Liver (tissue), 9 donors: ENCODE results near the gene UBR2. TPM values are rescaled to one million over a fixed set of nuclear protein-coding genes. Genes with fewer than 3 reads are reported as not detected.

Source experiments
- DNase-seq: peaks from one replicate; pipeline ENCODE4 v3.0.0-alpha.2; 2017; ENCODE audit warnings: low spot score
- H3K27ac ChIP-seq, 2 donors: one replicate each; pipeline ENCODE4 v1.7.0; 2013; ENCODE audit warnings: inconsistent platforms in 2 of 2, low read length in 2 of 2, control low read depth in 1 of 2, low read depth in 1 of 2, mild to moderate bottlenecking in 1 of 2
- H3K27me3 ChIP-seq, 4 donors: one replicate each; pipeline versions ENCODE4 v1.6.1 to v1.7.0; 2013; ENCODE audit warnings: low read length in 3 of 4, inconsistent platforms in 1 of 4, mild to moderate bottlenecking in 1 of 4, moderate library complexity in 1 of 4; ENCODE audit not compliant: control insufficient read depth in 4 of 4, insufficient read depth in 4 of 4
- H3K36me3 ChIP-seq, 4 donors: one replicate each; pipeline versions ENCODE4 v1.6.1 to v1.7.0; 2013; ENCODE audit warnings: low read length in 3 of 4, mild to moderate bottlenecking in 3 of 4, low read depth in 1 of 4, moderate library complexity in 1 of 4; ENCODE audit not compliant: control insufficient read depth in 4 of 4, insufficient read depth in 3 of 4
- H3K4me1 ChIP-seq, 4 donors: one replicate each; pipeline versions ENCODE4 v1.6.1 to v1.7.0; 2013; ENCODE audit warnings: low read length in 3 of 4, mild to moderate bottlenecking in 3 of 4, moderate library complexity in 1 of 4; ENCODE audit not compliant: control insufficient read depth in 4 of 4, insufficient read depth in 4 of 4
- H3K4me3 ChIP-seq, 3 donors: one replicate each; pipeline versions ENCODE4 v1.6.1 to v1.7.0; 2013; ENCODE audit warnings: low read length in 3 of 3, control low read depth in 1 of 3, low read depth in 1 of 3, mild to moderate bottlenecking in 1 of 3
- H3K9ac ChIP-seq, 2 donors: one replicate each; pipeline ENCODE4 v1.7.0; 2013; ENCODE audit warnings: low read length in 2 of 2, mild to moderate bottlenecking in 2 of 2, moderate library complexity in 2 of 2, control low read depth in 1 of 2, low read depth in 1 of 2
- H3K9me3 ChIP-seq, 4 donors: one replicate each; pipeline versions ENCODE4 v1.6.1 to v1.7.0; 2013; ENCODE audit warnings: low read length in 3 of 4; ENCODE audit not compliant: control insufficient read depth in 4 of 4
- EGR1 ChIP-seq, 2 donors: IDR thresholded peaks; 2 replicates each; pipeline ENCODE4 v1.6.1; 2016 to 2018; ENCODE audit warnings: antibody characterized with exemption in 2 of 2, low read depth in 2 of 2
- FOXA1 ChIP-seq: IDR thresholded peaks from 2 replicates; pipeline ENCODE4 v1.6.1; 2016; ENCODE audit warnings: antibody characterized with exemption
- FOXA2 ChIP-seq: IDR thresholded peaks from 2 replicates; pipeline ENCODE4 v1.6.1; 2016; ENCODE audit warnings: antibody characterized with exemption
- GABPA ChIP-seq, 2 donors: IDR thresholded peaks in 1 of 2; conservative IDR thresholded peaks in 1 of 2; 2 replicates each; pipeline ENCODE4 v1.6.1; 2016; ENCODE audit warnings: antibody characterized with exemption in 2 of 2, mild to moderate bottlenecking in 1 of 2, moderate library complexity in 1 of 2
- HNF4A ChIP-seq, 2 donors: conservative IDR thresholded peaks; 2 replicates each; pipeline ENCODE4 v1.6.1; 2016; ENCODE audit warnings: antibody characterized with exemption in 2 of 2, mild to moderate bottlenecking in 2 of 2
- HNF4G ChIP-seq: IDR thresholded peaks from 2 replicates; pipeline ENCODE4 v1.6.1; 2016; ENCODE audit warnings: antibody characterized with exemption
- JUND ChIP-seq, 2 donors: IDR thresholded peaks; 2 replicates each; pipeline ENCODE4 v1.6.1; 2016; ENCODE audit warnings: antibody characterized with exemption in 2 of 2
- NR2F2 ChIP-seq: IDR thresholded peaks from 2 replicates; pipeline ENCODE4 v1.6.1; 2016; ENCODE audit warnings: antibody characterized with exemption
- RAD21 ChIP-seq, 2 donors: IDR thresholded peaks; 2 replicates each; pipeline ENCODE4 v1.6.1; 2016; ENCODE audit warnings: antibody characterized with exemption in 2 of 2, mild to moderate bottlenecking in 2 of 2
- RXRA ChIP-seq, 2 donors: IDR thresholded peaks; 2 replicates each; pipeline ENCODE4 v1.6.1; 2017 to 2018; ENCODE audit warnings: antibody characterized with exemption in 2 of 2, mild to moderate bottlenecking in 1 of 2
- SP1 ChIP-seq: IDR thresholded peaks from 2 replicates; pipeline ENCODE4 v1.6.1; 2018; ENCODE audit warnings: antibody characterized with exemption, mild to moderate bottlenecking
- TAF1 ChIP-seq: conservative IDR thresholded peaks from 2 replicates; pipeline ENCODE4 v1.6.1; 2016; ENCODE audit warnings: antibody characterized with exemption, mild to moderate bottlenecking
- WGBS: extraction: QIAGEN DNeasy Blood & Tissue Kit; methylation state at CpG from one replicate; pipeline ENCODE4 v1.1.7; 2013; 5-methylcytosine and 5-hydroxymethylcytosine counted together
- polyA plus RNA-seq, 2 donors: library from polyadenylated mRNA; stranded (reverse) in 1 of 2; unstranded in 1 of 2; fragments of 200-250 nt in 1 of 2; fragments of >200 nt in 1 of 2; fragmentation: Nextera tagmentation in 1 of 2; extraction: Ambion mirVana in 1 of 2; gene quantifications; one replicate each; pipeline versions ENCODE4 v1.2.1 to v1.2.3, GENCODE V29; 2013 to 2015
- total RNA-seq, 2 donors: library from RNA; depleted of rRNA; stranded (reverse); fragments of >200 nt; gene quantifications; one replicate each; pipeline ENCODE4 v1.2.3, GENCODE V29; 2014
- TF ChIP-seq, protein P1 (sequence below): IDR thresholded peaks from 2 replicates; pipeline ENCODE4 v1.6.1; 2016; ENCODE audit warnings: antibody characterized with exemption, mild to moderate bottlenecking
- TF ChIP-seq, protein P2 (sequence below): IDR thresholded peaks from 2 replicates; pipeline ENCODE4 v1.6.1; 2016; ENCODE audit warnings: antibody characterized with exemption
- TF ChIP-seq, protein P3 (sequence below): IDR thresholded peaks from 2 replicates; pipeline ENCODE4 v1.6.1; 2016; ENCODE audit warnings: antibody characterized with exemption
- TF ChIP-seq, protein P4 (sequence below): IDR thresholded peaks from 2 replicates; pipeline ENCODE4 v1.6.1; 2016; ENCODE audit warnings: antibody characterized with exemption
- donor health status: healthy.
- donor health status: healthy.
- donor health status: healthy.
- donor health status: healthy.
- donor health status: healthy.

Gene UBR2
- total and polyA plus RNA-seq, 4 donors = 6.3 to 32.9 (median 19.3) TPM

DNA sequence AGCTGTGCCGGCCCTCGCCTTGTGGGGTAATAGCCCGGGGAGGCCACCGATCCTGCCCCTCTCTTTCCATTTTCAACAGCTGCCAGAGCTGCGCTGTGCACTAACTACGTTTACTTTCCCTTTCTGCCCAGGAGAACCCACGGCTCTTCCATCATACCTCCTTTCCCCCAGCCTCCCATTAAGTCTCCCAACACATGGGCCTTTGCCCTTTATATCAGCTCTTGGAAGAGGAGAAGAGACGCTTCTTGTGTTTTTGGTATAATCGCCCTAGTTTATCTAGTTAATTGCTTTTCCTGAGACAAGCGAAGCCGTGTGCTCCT, 637 bp downstream of the UBR2 start:
- H3K4me1 ChIP-seq = peaks cover 4 to 19% (median 11%) of the 10 kb centered on the region in 4 donors
- no peaks in the 10 kb centered on the region for H3K27me3 ChIP-seq
- H3K9ac ChIP-seq = peak overlapping the region; percentile 98 to 99
- H3K9me3 ChIP-seq = no peaks in the 10 kb centered on the region
- TF ChIP-seq EGR1 (IDR thresholded peaks at IDR 0.05; ENCODE audit: low read depth in 2 of 2) (peak in 1 of 2 donors; percentile 14), HNF4G (no peak)
- peak overlapping the region; percentile 96 to 97 for H3K27ac ChIP-seq
- WGBS = under 1% methylated on average over 11 of the region's 11 CpGs
- DNase-seq = no peak
- no peaks in the 10 kb centered on the region for H3K36me3 ChIP-seq
- H3K4me3 ChIP-seq = peak overlapping the region; percentile 79 to 98 (median 83)

DNA sequence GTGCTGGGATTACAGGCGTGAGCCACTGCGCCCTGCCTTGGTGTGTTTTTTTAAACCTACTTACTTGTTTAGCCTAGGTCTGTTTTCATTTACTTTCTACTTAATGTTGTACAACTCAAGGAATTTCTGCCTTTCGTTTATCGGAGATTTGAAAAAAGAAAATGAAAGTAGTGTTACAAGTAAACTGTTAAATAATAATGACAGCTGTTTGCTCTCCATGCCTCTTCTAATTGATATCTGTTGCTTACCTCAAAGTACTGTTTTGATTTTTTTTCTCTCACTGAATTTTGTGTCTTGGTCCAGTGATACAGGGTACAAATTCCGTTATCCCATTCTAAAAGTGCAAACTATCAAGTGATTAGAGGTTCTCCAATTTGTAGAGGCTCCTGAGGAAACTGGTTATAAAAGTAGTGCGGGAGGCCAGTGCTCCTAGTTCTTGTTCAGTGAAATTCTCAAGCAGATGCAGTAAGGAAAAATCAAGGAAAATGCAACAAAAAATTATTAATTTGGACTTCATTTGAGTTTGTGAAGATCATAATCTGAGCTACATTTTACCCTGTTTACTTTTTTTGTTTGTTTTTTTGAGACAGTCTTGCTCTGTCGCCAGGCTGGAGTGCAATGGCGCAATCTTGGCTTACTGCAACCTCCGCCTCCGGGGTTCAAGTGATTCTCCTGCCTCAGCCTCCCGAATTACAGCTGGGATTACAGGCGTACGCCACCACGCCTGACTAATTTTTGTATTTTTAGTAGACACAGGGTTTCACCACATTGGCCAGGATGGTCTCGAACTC, 2.2 kb downstream of the UBR2 start:
- H3K36me3 ChIP-seq = peaks cover 0 to 1% (median 0%) of the 10 kb centered on the region in 4 donors
- peaks cover 4 to 21% (median 14%) of the 10 kb centered on the region in 4 donors for H3K4me1 ChIP-seq
- no peaks in the 10 kb centered on the region for H3K27me3 ChIP-seq
- H3K4me3 ChIP-seq = peak overlapping the region; percentile 47 to 98 (median 83)
- peak overlapping the region; percentile 96 to 97 for H3K27ac ChIP-seq
- TF ChIP-seq, protein P1, sequence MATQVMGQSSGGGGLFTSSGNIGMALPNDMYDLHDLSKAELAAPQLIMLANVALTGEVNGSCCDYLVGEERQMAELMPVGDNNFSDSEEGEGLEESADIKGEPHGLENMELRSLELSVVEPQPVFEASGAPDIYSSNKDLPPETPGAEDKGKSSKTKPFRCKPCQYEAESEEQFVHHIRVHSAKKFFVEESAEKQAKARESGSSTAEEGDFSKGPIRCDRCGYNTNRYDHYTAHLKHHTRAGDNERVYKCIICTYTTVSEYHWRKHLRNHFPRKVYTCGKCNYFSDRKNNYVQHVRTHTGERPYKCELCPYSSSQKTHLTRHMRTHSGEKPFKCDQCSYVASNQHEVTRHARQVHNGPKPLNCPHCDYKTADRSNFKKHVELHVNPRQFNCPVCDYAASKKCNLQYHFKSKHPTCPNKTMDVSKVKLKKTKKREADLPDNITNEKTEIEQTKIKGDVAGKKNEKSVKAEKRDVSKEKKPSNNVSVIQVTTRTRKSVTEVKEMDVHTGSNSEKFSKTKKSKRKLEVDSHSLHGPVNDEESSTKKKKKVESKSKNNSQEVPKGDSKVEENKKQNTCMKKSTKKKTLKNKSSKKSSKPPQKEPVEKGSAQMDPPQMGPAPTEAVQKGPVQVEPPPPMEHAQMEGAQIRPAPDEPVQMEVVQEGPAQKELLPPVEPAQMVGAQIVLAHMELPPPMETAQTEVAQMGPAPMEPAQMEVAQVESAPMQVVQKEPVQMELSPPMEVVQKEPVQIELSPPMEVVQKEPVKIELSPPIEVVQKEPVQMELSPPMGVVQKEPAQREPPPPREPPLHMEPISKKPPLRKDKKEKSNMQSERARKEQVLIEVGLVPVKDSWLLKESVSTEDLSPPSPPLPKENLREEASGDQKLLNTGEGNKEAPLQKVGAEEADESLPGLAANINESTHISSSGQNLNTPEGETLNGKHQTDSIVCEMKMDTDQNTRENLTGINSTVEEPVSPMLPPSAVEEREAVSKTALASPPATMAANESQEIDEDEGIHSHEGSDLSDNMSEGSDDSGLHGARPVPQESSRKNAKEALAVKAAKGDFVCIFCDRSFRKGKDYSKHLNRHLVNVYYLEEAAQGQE = no peak
- TF ChIP-seq RXRA (IDR thresholded peaks at IDR 0.05) = peak in 1 of 2 donors; percentile 8
- TF ChIP-seq FOXA2 = peak; percentile 9
- TF ChIP-seq HNF4A (conservative IDR thresholded peaks at IDR 0.05) = peak; percentile 57 to 67
- TF ChIP-seq, protein P2, sequence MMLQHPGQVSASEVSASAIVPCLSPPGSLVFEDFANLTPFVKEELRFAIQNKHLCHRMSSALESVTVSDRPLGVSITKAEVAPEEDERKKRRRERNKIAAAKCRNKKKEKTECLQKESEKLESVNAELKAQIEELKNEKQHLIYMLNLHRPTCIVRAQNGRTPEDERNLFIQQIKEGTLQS = no peak
- no peaks in the 10 kb centered on the region for H3K9me3 ChIP-seq
- DNase-seq = no peak
- WGBS = 38% methylated on average over 15 of the region's 15 CpGs
- H3K9ac ChIP-seq = peak overlapping the region; percentile 98 to 99

DNA sequence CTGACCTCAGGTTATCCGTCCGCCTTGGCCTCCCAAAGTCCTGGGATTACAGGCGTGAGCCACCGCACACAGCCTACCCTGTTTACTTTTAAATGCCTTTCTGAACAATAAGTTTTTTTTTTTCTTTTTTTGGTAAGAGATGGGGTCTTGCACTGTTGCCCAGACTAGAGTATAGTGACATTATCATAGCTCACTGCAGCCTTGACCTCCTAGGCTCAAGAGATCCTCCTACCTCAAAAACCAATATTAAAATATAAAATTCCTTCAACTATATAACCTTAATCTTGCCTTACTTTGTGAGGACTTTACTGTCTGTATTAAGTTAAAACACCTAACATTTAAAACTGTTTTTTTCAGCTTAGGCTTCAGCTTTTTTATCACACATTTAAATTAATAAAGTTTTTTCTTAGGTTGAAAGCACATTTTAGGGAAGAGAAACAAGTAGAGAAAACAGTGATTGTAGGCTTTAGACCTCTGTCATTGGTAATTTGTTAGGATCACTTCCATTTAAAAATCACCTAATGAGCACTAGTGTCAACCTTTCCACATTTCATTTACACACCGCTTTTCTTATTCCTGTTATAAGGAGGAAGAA, 2.9 kb downstream of the UBR2 start:
- H3K27me3 ChIP-seq = no peaks in the 10 kb centered on the region
- H3K36me3 ChIP-seq = peaks cover 0 to 1% (median 0%) of the 10 kb centered on the region in 4 donors
- H3K4me3 ChIP-seq = no peak overlapping the region
- peaks cover 4 to 23% (median 14%) of the 10 kb centered on the region in 4 donors for H3K4me1 ChIP-seq
- DNase-seq = no peak
- no peaks in the 10 kb centered on the region for H3K9me3 ChIP-seq
- WGBS = 85% methylated on average over 5 of the region's 5 CpGs
- peak overlapping the region in 1 of 2 donors; percentile 62 for H3K9ac ChIP-seq
- peak overlapping the region; percentile 96 to 97 for H3K27ac ChIP-seq
- TF ChIP-seq NR2F2 = no peak
- TF ChIP-seq, protein P3, sequence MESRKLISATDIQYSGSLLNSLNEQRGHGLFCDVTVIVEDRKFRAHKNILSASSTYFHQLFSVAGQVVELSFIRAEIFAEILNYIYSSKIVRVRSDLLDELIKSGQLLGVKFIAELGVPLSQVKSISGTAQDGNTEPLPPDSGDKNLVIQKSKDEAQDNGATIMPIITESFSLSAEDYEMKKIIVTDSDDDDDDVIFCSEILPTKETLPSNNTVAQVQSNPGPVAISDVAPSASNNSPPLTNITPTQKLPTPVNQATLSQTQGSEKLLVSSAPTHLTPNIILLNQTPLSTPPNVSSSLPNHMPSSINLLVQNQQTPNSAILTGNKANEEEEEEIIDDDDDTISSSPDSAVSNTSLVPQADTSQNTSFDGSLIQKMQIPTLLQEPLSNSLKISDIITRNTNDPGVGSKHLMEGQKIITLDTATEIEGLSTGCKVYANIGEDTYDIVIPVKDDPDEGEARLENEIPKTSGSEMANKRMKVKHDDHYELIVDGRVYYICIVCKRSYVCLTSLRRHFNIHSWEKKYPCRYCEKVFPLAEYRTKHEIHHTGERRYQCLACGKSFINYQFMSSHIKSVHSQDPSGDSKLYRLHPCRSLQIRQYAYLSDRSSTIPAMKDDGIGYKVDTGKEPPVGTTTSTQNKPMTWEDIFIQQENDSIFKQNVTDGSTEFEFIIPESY = no peak
- TF ChIP-seq, protein P1 = no peak
- TF ChIP-seq RAD21 (IDR thresholded peaks at IDR 0.05) = no peak
- TF ChIP-seq RXRA (IDR thresholded peaks at IDR 0.05) = no peak
- TF ChIP-seq SP1 = no peak
- TF ChIP-seq GABPA (IDR thresholded peaks at IDR 0.05 in 1 of 2, conservative IDR thresholded peaks at IDR 0.05 in 1 of 2) = no peak
- TF ChIP-seq HNF4A (conservative IDR thresholded peaks at IDR 0.05) = no peak
- no peak for TF ChIP-seq TAF1
- TF ChIP-seq EGR1 (IDR thresholded peaks at IDR 0.05; ENCODE audit: low read depth in 2 of 2) = no peak
- TF ChIP-seq FOXA1 = no peak
- TF ChIP-seq, protein P2 = no peak
- TF ChIP-seq, protein P4, sequence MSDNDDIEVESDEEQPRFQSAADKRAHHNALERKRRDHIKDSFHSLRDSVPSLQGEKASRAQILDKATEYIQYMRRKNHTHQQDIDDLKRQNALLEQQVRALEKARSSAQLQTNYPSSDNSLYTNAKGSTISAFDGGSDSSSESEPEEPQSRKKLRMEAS = no peak
- no peak for TF ChIP-seq JUND (IDR thresholded peaks at IDR 0.05)
